ENCODE measurements around the gene PGM1.

PGM1 gene

DNA sequence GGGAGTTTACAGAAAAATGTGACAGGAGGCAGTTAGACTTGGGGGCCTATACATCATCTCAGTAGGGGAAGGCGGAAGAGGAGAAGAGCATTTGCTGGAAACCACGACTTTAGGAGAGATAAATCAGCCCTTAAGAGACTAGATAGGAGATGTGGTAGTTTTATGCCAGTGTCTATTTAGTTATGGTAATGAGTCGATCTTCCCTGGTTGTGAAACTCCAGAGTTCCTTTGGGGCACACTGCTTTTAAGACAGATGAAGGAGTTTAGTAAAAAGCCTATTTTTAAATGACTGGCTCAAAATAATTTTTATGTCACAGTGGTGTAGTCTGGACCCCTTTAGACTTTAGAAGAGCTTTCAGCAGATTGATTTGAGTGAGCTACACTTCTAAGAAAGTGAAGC, 7.8 kb downstream of the PGM1 start:
- no peak for DNase-seq (ENCODE audit: low spot score)

GRCh38 chr1:63601463-63601862, 8.3 kb downstream of the PGM1 start:
- no peak for DNase-seq (ENCODE audit: low spot score)

DNA sequence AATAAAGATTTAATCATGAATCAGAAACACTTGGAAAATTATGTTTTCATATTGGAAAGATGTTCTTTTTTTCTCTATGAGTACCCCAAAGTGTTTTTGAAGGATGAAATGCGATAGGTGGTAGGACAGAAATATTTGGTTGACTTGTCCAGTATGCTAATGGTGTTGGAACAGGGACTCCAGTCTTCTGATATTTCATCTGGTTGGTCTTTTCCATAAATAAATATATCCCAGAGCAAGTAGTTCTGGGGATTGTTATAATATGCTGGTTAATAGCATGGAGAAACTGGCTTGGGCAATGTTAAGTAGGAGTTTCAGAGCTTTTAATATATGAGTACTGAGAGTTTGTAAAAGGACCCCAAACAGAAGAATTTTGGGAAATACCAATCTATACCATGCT, 8.7 kb downstream of the PGM1 start:
- no peak for DNase-seq (ENCODE audit: low spot score)

- no peak for DNase-seq (ENCODE audit: low spot score)
Observed at GRCh38 chr1:63602629-63603028, 9.4 kb downstream of the PGM1 start.

DNA sequence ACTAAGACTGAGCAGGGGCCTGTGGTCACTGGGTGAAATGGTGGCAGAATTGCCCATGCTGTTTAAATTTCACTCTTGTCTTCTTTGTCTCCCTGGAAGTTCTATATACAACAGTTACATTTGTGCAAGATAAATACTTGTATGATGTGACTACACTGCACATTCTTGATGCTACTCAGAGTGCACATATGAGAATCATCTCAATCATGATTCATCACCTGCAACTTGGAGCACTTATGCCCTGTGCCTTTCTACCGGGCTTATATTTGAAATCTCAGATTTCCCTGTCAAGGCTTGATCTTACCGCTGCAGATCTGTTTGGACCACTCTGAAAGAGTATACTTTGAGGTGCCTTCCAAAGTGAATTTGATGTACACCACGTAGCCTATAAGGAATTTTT, 10.6 kb downstream of the PGM1 start:
- DNase-seq (ENCODE audit: low spot score): no peak

DNA sequence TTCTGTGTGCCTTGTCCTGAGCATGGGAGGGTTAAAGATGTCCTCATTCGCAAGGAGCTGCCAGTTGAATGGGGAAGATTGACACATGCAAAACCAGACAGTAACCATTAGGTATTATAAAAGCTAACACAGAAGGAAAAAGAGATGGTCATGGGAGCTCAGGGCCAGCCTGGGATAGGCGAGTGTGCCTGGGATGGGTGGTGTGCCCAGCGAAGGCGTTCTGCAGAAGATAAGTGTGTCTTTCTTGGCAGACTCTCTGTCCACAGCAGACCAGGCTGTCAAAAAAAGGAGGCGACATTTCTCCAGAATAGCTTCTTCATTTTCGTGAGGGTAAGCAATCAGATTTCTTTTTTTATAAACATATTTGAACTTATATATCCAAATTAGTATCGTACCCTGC, 14.1 kb downstream of the PGM1 start:
- DNase-seq (ENCODE audit: low spot score): no peak

GRCh38 chr1:63611231-63611630, 18.0 kb downstream of the PGM1 start:
- no peak for DNase-seq (ENCODE audit: low spot score)

DNA sequence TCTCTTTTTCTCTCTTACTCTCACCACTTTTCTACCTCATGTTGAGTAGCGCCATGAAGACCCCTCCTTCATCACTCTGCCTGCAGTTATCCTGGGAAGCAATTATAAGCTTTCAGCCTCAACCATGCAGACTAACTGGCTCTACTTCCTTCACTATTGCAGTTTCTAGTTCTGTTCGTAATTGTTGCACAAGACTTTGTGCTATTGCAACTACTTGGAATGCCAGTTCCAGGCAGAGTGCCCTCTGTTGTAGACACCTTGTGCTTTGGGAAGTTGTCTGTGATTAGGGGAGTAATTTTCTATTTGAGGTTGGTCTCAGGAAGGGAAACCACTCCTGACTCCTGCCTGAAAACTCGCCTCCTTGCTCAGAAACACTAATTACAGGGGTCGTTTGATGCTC, 19.4 kb downstream of the PGM1 start:
- no peak for DNase-seq (ENCODE audit: low spot score)

DNA sequence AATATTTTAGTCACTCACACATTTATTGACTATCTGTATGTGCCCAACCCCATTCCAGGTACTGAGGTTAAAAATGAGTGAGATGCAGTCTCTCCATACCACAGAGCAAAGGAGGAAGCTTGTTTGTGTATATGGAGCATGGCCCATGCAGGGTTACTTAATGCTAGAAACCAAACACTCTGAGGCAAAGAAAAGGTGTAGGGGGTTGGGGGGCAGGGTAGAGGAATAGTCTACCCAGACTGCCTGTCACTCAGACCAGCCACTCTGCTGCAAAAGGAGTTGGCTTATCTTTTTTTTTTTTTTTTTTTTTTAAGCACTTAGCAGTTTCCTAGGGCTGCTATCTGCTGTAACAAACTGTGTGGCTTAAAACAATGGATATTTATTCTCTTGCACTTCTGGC, 19.8 kb downstream of the PGM1 start:
- DNase-seq (ENCODE audit: low spot score): no peak

- peak; percentile 69 for DNase-seq (ENCODE audit: low spot score)
Observed at GRCh38 chr1:63615768-63616420, 22.7 kb downstream of the PGM1 start.

- no peak for DNase-seq (ENCODE audit: low spot score)
Observed at GRCh38 chr1:63617450-63617849, 24.2 kb downstream of the PGM1 start.

GRCh38 chr1:63618011-63618410, 24.8 kb downstream of the PGM1 start:
- no peak for DNase-seq (ENCODE audit: low spot score)

- no peak for DNase-seq (ENCODE audit: low spot score)
Observed at GRCh38 chr1:63619558-63619957, 26.3 kb downstream of the PGM1 start.

- no peak for DNase-seq (ENCODE audit: low spot score)
Observed at GRCh38 chr1:63620671-63621070, 27.5 kb downstream of the PGM1 start.

- DNase-seq (ENCODE audit: low spot score): no peak
Observed at GRCh38 chr1:63621075-63621474, 27.9 kb downstream of the PGM1 start.

GRCh38 chr1:63621698-63622097, 28.5 kb downstream of the PGM1 start:
- peak; percentile 23 for DNase-seq (ENCODE audit: low spot score)

DNA sequence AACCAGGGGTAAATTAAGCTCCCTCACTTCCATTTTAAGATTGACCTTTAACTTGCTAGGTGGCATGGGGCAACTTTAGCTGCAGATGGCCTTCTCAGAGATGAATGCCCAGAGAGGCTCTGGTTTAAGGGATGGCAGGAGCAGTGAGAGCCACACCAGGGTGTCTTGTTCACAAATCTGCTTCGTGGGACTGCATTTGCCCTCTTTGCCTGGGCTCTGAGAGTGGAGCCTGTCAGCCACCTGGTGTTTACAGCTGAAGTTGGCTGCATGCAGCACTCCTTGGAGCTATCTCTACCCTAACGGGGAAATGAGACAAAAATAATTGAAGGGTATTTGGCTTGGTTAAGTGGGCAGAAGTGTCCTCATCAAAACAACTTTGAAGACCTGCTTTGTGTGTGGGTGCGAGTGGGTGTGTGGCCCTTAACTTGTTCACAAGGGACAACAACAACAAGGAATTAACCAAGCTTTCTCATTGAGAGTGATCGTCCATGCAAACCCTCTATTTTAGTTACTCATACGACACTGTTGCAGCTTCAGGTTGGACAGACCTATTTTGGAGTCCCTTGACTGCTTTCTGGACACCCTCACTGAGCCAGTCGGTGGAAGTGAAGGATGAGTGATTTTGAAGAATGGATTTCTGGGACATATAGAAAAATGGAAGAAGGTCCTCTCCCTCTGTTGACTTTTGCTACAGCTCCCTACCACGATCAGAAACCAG, 29.8 kb downstream of the PGM1 start:
- no peak for DNase-seq (ENCODE audit: low spot score)

DNA sequence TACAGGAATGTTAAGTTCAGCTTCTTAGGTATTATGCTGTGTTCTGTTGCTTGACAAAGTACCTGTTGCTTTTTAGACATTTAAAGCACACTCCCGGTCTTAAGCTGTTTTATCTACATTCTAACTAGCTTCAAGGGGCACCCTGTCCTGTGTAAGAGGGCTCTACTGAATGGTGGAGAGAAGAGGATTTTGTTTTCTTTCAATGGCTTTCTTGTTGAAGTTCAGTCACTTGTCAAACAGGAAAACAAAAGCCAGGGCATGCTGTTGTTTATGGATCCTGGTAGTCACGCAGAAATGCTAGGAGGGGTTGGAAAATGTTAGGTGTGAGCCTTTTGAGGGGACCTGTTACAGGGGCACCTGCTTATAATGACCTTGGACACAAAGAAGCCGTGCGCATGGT, 30.7 kb downstream of the PGM1 start:
- DNase-seq (ENCODE audit: low spot score): no peak

GRCh38 chr1:63624911-63625310, 31.7 kb downstream of the PGM1 start:
- peak; percentile 23 for DNase-seq (ENCODE audit: low spot score)

DNA sequence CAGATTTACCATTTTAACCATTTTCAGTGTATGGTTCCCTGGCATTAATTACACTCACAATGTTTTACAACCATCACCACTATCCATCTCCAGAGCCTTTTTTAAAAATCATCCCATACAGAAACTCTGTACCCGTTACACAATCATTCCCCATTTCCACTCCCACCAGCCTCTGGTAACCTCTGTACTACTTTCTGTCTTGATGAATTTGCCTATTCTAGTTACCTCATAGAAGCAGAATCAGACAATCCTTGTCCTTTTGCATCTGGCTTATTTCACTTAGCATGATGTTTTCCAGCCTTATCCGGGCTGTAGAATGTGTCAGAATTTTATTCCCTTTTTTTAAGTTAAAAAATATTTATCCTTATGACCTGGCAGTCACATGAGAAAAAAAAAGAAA, 33.0 kb downstream of the PGM1 start:
- DNase-seq (ENCODE audit: low spot score): no peak

GRCh38 chr1:63628607-63629006, 35.4 kb downstream of the PGM1 start:
- DNase-seq (ENCODE audit: low spot score): no peak

DNA sequence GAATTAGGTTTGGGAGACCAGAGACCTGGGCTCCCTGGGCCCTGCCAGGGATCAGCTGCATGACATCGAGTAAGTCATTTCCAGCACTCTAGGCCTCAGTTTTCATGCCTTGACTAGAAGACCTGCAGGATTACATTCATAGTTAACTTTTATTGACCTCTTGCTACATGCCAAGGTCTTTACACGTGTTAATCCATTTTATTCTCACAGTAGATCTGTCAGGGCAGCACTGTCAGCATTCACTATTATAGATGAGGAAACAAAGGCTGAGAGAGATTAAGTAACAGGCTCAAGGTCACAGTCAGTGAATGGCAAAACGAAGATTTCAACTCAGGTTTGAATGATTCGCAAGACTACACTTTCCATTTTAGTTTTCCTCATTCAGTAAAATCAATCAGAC, 37.0 kb downstream of the PGM1 start:
- DNase-seq (ENCODE audit: low spot score): no peak

DNA sequence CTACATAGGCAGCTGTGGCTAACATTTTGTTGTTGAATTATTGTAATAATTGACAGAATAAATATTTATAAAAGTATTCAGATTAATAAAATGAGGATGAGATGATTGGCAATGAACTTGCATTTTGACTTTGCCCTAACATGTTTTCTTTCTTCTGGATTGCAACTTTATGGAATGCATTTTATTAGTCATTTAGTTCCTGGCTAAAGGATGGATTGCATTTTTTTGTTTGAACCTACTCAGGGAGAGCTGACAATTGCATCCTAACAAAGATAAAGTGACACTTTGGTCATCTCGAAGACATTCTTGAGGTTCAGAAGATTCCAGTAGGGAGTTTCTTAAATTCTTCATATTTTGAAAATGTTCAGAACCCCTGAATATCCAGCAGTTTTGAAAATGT, 37.5 kb downstream of the PGM1 start:
- DNase-seq (ENCODE audit: low spot score): no peak

- DNase-seq (ENCODE audit: low spot score): no peak
Observed at GRCh38 chr1:63632110-63632509, 38.9 kb downstream of the PGM1 start.
